ENCODE results near the gene FHOD3. TPM values are rescaled to one million over a fixed set of nuclear protein-coding genes. Genes with fewer than 3 reads are reported as not detected.
"Not testable (repeated sequence)": the region's sequence is repeated elsewhere in the genome, so short reads cannot be mapped to it uniquely, and the experiment has no call there.

Gene FHOD3
- total and polyA plus RNA-seq, 2 donors = 0.90 to 4.1 TPM

DNA sequence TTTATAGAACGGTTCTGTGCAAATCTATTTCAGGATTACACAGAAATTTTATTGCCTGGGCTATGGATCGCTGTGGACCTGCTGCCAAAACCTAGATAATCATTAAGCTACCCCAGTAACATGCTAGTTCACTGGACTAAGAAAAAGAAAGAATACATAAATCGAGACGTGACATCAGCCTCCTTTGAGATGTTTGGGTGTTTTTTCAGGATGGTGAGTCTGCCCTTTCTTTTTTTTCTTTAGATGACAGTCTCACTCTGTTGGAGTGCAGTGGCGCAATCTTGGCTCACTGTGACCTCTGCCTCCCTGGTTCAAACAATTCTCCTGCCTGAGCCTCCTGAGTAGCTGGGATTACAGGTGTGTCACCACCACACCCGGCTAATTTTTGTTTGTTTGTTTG, 52.0 kb downstream of the FHOD3 start:
- no peaks in the 10 kb centered on the region for H3K36me3 ChIP-seq (ENCODE audit: control insufficient read depth in 2 of 2, insufficient read depth in 2 of 2, low read length in 1 of 2)
- no peaks in the 10 kb centered on the region for H3K9me3 ChIP-seq (ENCODE audit: control insufficient read depth in 2 of 2, insufficient read depth in 1 of 2, low read length in 1 of 2)
- H3K27me3 ChIP-seq (ENCODE audit: control insufficient read depth in 2 of 2, insufficient read depth in 1 of 2, low read length in 1 of 2) = no peaks in the 10 kb centered on the region
- no peak overlapping the region for H3K4me3 ChIP-seq (ENCODE audit: low read length in 2 of 2)
- WGBS = 94% methylated on average over 6 of the region's 6 CpGs
- H3K4me1 ChIP-seq (ENCODE audit: control insufficient read depth in 2 of 2, insufficient read depth in 2 of 2, low read length in 2 of 2) = no peaks in the 10 kb centered on the region
- H3K27ac ChIP-seq (ENCODE audit: low read depth in 1 of 2, low read length in 1 of 2) = no peak overlapping the region
- DNase-seq (ENCODE audit: low read depth in 6 of 9, low spot score in 9 of 9) = no peak

DNA sequence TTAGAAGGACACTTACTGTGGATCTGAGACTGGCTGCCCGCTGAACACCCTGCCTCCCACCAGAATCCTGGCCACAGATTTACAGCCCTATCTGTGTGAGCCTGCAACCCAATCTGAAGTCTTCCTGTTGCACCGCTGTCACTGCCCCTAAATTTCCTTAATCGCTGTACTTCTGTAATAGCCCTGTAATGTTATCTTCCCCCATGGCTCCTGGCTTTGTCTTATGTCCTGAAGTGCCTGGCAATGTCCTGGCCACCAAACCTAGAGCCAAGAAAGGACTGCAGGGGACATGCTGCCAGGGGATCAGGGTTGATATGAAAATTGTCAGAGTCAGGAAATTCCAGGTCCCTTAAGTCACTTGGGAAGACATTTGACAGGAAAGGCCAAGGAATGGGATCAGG, 52.7 kb downstream of the FHOD3 start:
- Histone ChIP-seq H3K27me3 (ENCODE audit: control insufficient read depth in 2 of 2, insufficient read depth in 1 of 2, low read length in 1 of 2) (no peaks in the 10 kb centered on the region), H3K4me1 (ENCODE audit: control insufficient read depth in 2 of 2, insufficient read depth in 2 of 2, low read length in 2 of 2) (no peaks in the 10 kb centered on the region), H3K27ac (ENCODE audit: low read depth in 1 of 2, low read length in 1 of 2) (no peak overlapping the region), H3K36me3 (ENCODE audit: control insufficient read depth in 2 of 2, insufficient read depth in 2 of 2, low read length in 1 of 2) (no peaks in the 10 kb centered on the region), H3K9me3 (ENCODE audit: control insufficient read depth in 2 of 2, insufficient read depth in 1 of 2, low read length in 1 of 2) (no peaks in the 10 kb centered on the region), H3K4me3 (ENCODE audit: low read length in 2 of 2) (no peak overlapping the region)
- 56% methylated on average over 3 of the region's 3 CpGs for WGBS
- no peak for DNase-seq (ENCODE audit: low read depth in 6 of 9, low spot score in 9 of 9)

GRCh38 chr18:36350839-36351469, 53.4 kb downstream of the FHOD3 start:
- H3K9me3 ChIP-seq (ENCODE audit: control insufficient read depth in 2 of 2, insufficient read depth in 1 of 2, low read length in 1 of 2) = no peaks in the 10 kb centered on the region
- H3K36me3 ChIP-seq (ENCODE audit: control insufficient read depth in 2 of 2, insufficient read depth in 2 of 2, low read length in 1 of 2) = no peaks in the 10 kb centered on the region
- no peaks in the 10 kb centered on the region for H3K4me1 ChIP-seq (ENCODE audit: control insufficient read depth in 2 of 2, insufficient read depth in 2 of 2, low read length in 2 of 2)
- no peak overlapping the region for H3K4me3 ChIP-seq (ENCODE audit: low read length in 2 of 2)
- no peak for DNase-seq (ENCODE audit: low read depth in 6 of 9, low spot score in 9 of 9)
- H3K27ac ChIP-seq (ENCODE audit: low read depth in 1 of 2, low read length in 1 of 2) = no peak overlapping the region
- WGBS = 82% methylated on average over 9 of the region's 9 CpGs
- H3K27me3 ChIP-seq (ENCODE audit: control insufficient read depth in 2 of 2, insufficient read depth in 1 of 2, low read length in 1 of 2) = no peaks in the 10 kb centered on the region

DNA sequence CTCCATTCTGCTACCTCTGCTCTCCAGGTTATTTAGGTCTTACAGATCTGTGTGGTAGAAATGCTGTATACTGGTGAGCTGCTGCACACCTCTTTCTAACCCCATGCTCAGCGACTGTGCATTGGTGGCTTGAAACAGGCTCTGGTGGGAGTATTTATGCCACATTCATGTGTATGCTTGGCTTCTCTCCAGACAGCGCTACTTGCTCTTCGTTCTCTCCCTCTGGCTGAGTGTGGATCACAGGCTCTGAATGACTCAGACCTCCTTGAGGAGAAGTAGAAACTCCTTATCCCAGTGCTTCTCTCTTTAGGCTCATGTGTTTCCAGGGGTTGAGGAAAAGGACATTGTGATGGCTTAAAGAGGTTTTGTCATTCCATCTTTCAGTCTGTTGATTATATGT, 54.9 kb downstream of the FHOD3 start:
- WGBS = 88% methylated on average over 3 of the region's 3 CpGs
- no peaks in the 10 kb centered on the region for H3K4me1 ChIP-seq (ENCODE audit: control insufficient read depth in 2 of 2, insufficient read depth in 2 of 2, low read length in 2 of 2)
- H3K4me3 ChIP-seq (ENCODE audit: low read length in 2 of 2) = no peak overlapping the region
- H3K27me3 ChIP-seq (ENCODE audit: control insufficient read depth in 2 of 2, insufficient read depth in 1 of 2, low read length in 1 of 2) = no peaks in the 10 kb centered on the region
- H3K36me3 ChIP-seq (ENCODE audit: control insufficient read depth in 2 of 2, insufficient read depth in 2 of 2, low read length in 1 of 2) = no peaks in the 10 kb centered on the region
- H3K9me3 ChIP-seq (ENCODE audit: control insufficient read depth in 2 of 2, insufficient read depth in 1 of 2, low read length in 1 of 2) = no peaks in the 10 kb centered on the region
- no peak for DNase-seq (ENCODE audit: low read depth in 6 of 9, low spot score in 9 of 9)
- H3K27ac ChIP-seq (ENCODE audit: low read depth in 1 of 2, low read length in 1 of 2) = no peak overlapping the region

GRCh38 chr18:36354989-36355388, 57.5 kb downstream of the FHOD3 start:
- H3K4me3 ChIP-seq (ENCODE audit: low read length in 2 of 2) = no peak overlapping the region
- H3K9me3 ChIP-seq (ENCODE audit: control insufficient read depth in 2 of 2, insufficient read depth in 1 of 2, low read length in 1 of 2) = no peaks in the 10 kb centered on the region
- no peak overlapping the region for H3K27ac ChIP-seq (ENCODE audit: low read depth in 1 of 2, low read length in 1 of 2)
- DNase-seq (ENCODE audit: low read depth in 6 of 9, low spot score in 9 of 9) = no peak
- WGBS = 93% methylated on average over 5 of the region's 5 CpGs
- H3K27me3 ChIP-seq (ENCODE audit: control insufficient read depth in 2 of 2, insufficient read depth in 1 of 2, low read length in 1 of 2) = no peaks in the 10 kb centered on the region
- H3K36me3 ChIP-seq (ENCODE audit: control insufficient read depth in 2 of 2, insufficient read depth in 2 of 2, low read length in 1 of 2) = no peaks in the 10 kb centered on the region
- H3K4me1 ChIP-seq (ENCODE audit: control insufficient read depth in 2 of 2, insufficient read depth in 2 of 2, low read length in 2 of 2) = no peaks in the 10 kb centered on the region

GRCh38 chr18:36355511-36355910, 58.0 kb downstream of the FHOD3 start:
- Histone ChIP-seq H3K27me3 (ENCODE audit: control insufficient read depth in 2 of 2, insufficient read depth in 1 of 2, low read length in 1 of 2) (no peaks in the 10 kb centered on the region), H3K36me3 (ENCODE audit: control insufficient read depth in 2 of 2, insufficient read depth in 2 of 2, low read length in 1 of 2) (no peaks in the 10 kb centered on the region), H3K4me1 (ENCODE audit: control insufficient read depth in 2 of 2, insufficient read depth in 2 of 2, low read length in 2 of 2) (no peaks in the 10 kb centered on the region), H3K4me3 (ENCODE audit: low read length in 2 of 2) (no peak overlapping the region), H3K9me3 (ENCODE audit: control insufficient read depth in 2 of 2, insufficient read depth in 1 of 2, low read length in 1 of 2) (no peaks in the 10 kb centered on the region), H3K27ac (ENCODE audit: low read depth in 1 of 2, low read length in 1 of 2) (no peak overlapping the region)
- 93% methylated on average over 7 of the region's 7 CpGs for WGBS
- no peak for DNase-seq (ENCODE audit: low read depth in 6 of 9, low spot score in 9 of 9)

DNA sequence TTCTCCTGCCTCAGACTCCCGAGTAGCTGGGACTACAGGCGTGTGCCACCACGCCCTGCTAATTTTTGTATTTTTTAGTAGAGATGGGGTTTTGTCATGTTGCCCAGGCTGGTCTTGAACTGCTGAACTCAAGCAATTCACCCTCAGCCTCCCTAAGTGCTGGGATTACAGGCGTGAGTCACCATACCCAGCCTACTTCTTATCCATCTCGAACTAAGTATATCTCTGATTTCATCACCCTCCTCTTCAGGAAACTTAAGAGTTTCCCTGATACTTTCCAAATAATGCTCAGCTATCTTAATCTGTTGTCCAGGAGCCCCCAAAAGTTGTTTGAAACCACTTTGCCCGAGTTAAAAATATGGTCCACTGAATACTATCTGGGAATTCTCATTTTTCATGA, 59.2 kb downstream of the FHOD3 start:
- DNase-seq (ENCODE audit: low read depth in 6 of 9, low spot score in 9 of 9); H3K4me1 ChIP-seq (ENCODE audit: control insufficient read depth in 2 of 2, insufficient read depth in 2 of 2, low read length in 2 of 2); H3K27me3 ChIP-seq (ENCODE audit: control insufficient read depth in 2 of 2, insufficient read depth in 1 of 2, low read length in 1 of 2); H3K36me3 ChIP-seq (ENCODE audit: control insufficient read depth in 2 of 2, insufficient read depth in 2 of 2, low read length in 1 of 2); H3K9me3 ChIP-seq (ENCODE audit: control insufficient read depth in 2 of 2, insufficient read depth in 1 of 2, low read length in 1 of 2); H3K27ac ChIP-seq (ENCODE audit: low read depth in 1 of 2, low read length in 1 of 2); H3K4me3 ChIP-seq (ENCODE audit: low read length in 2 of 2): not testable (repeated sequence)
- 93% methylated on average over 6 of the region's 6 CpGs for WGBS

DNA sequence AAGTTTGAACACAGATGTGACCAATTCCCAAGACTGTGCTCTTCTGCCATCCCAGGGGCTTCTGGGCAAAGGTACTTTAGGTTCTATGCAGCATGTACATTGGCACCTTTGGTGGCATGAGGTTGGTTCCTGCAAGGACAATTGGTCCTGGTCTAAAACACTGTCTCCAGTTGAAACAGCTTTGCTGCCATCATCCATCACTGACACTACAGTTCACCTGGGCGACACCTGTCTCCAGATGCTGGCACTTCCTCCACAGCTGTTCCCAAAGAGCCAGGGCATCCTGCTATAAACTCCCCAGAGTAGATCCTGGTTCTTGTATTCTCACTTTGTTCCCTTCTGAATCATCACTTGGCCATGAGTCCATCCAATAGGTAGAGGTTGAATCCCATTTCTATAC, 60.6 kb downstream of the FHOD3 start:
- no peaks in the 10 kb centered on the region for H3K27me3 ChIP-seq (ENCODE audit: control insufficient read depth in 2 of 2, insufficient read depth in 1 of 2, low read length in 1 of 2)
- H3K9me3 ChIP-seq (ENCODE audit: control insufficient read depth in 2 of 2, insufficient read depth in 1 of 2, low read length in 1 of 2) = no peaks in the 10 kb centered on the region
- no peak overlapping the region for H3K27ac ChIP-seq (ENCODE audit: low read depth in 1 of 2, low read length in 1 of 2)
- H3K4me3 ChIP-seq (ENCODE audit: low read length in 2 of 2) = no peak overlapping the region
- no peak for DNase-seq (ENCODE audit: low read depth in 6 of 9, low spot score in 9 of 9)
- 93% methylated on average over 1 of the region's 1 CpG for WGBS
- no peaks in the 10 kb centered on the region for H3K36me3 ChIP-seq (ENCODE audit: control insufficient read depth in 2 of 2, insufficient read depth in 2 of 2, low read length in 1 of 2)
- no peaks in the 10 kb centered on the region for H3K4me1 ChIP-seq (ENCODE audit: control insufficient read depth in 2 of 2, insufficient read depth in 2 of 2, low read length in 2 of 2)

- WGBS = 100% methylated on average over 1 of the region's 1 CpG
- Histone ChIP-seq H3K27me3 (ENCODE audit: control insufficient read depth in 2 of 2, insufficient read depth in 1 of 2, low read length in 1 of 2) (no peaks in the 10 kb centered on the region), H3K27ac (ENCODE audit: low read depth in 1 of 2, low read length in 1 of 2) (no peak overlapping the region), H3K9me3 (ENCODE audit: control insufficient read depth in 2 of 2, insufficient read depth in 1 of 2, low read length in 1 of 2) (no peaks in the 10 kb centered on the region), H3K36me3 (ENCODE audit: control insufficient read depth in 2 of 2, insufficient read depth in 2 of 2, low read length in 1 of 2) (no peaks in the 10 kb centered on the region), H3K4me1 (ENCODE audit: control insufficient read depth in 2 of 2, insufficient read depth in 2 of 2, low read length in 2 of 2) (no peaks in the 10 kb centered on the region), H3K4me3 (ENCODE audit: low read length in 2 of 2) (no peak overlapping the region)
- no peak for DNase-seq (ENCODE audit: low read depth in 6 of 9, low spot score in 9 of 9)
Measured at GRCh38 chr18:36360256-36360909, 62.9 kb downstream of the FHOD3 start.

All from thymus (tissue), 11 donors.